Medulla oblongata (tissue), 1 donor: ENCODE measurements around the gene IQGAP1.

Experiments used
- DNase-seq: peaks from one replicate; pipeline ENCODE4 v3.0.0-alpha.2; 2015; ENCODE audit errors: extremely low spot score

Gene IQGAP1

GRCh38 chr15:90365414-90366055 lies 22.5 kb upstream of the IQGAP1 start:
- DNase-seq = no peak

GRCh38 chr15:90367576-90367975 lies 20.5 kb upstream of the IQGAP1 start:
- no peak for DNase-seq

- no peak for DNase-seq
These were observed 13.0 kb upstream of the IQGAP1 start for GRCh38 chr15:90375071-90375470.

DNA sequence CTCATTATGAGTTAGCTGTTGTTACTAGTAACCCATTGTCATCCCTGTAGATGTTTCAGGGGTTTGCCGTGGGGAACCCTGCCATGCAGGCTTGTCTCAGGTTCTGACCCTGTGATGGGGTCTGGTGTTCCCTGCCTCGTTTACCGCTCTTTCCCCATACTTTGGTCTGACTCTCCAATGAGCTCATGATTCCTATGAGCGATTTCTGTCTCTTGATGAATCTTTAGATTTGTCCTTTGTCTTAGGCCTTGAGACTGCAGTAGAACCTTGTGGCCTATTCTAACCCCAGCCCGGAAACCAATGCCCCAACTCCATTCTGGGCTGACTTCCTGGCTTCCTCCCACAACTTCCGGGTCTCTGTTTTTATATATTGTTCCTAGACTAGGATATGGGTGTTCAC lies 11.3 kb upstream of the IQGAP1 start:
- no peak for DNase-seq

GRCh38 chr15:90379263-90379662 lies 8.8 kb upstream of the IQGAP1 start:
- no peak for DNase-seq

DNA sequence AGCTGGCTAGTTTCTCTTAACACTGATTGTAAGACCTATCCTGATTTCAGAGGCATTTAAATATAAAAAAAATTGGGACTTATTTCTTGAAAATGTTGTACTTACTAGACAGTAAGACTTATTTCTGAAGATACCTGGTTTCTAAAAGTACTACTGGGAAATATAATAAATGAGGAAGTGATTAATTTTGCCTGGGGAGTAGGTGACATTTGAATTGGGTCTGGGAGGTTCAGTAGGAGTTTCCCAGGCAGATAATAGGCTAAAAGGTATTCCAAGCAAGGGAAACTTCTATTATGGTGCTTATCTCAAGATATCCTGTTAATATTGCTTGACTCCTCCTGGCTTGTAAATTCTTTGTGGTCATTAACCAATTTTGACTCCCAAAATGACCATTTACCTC lies 6.5 kb upstream of the IQGAP1 start:
- DNase-seq = no peak

GRCh38 chr15:90382320-90382719 lies 5.7 kb upstream of the IQGAP1 start:
- no peak for DNase-seq

GRCh38 chr15:90386221-90386620 lies 1.8 kb upstream of the IQGAP1 start:
- DNase-seq = no peak

DNA sequence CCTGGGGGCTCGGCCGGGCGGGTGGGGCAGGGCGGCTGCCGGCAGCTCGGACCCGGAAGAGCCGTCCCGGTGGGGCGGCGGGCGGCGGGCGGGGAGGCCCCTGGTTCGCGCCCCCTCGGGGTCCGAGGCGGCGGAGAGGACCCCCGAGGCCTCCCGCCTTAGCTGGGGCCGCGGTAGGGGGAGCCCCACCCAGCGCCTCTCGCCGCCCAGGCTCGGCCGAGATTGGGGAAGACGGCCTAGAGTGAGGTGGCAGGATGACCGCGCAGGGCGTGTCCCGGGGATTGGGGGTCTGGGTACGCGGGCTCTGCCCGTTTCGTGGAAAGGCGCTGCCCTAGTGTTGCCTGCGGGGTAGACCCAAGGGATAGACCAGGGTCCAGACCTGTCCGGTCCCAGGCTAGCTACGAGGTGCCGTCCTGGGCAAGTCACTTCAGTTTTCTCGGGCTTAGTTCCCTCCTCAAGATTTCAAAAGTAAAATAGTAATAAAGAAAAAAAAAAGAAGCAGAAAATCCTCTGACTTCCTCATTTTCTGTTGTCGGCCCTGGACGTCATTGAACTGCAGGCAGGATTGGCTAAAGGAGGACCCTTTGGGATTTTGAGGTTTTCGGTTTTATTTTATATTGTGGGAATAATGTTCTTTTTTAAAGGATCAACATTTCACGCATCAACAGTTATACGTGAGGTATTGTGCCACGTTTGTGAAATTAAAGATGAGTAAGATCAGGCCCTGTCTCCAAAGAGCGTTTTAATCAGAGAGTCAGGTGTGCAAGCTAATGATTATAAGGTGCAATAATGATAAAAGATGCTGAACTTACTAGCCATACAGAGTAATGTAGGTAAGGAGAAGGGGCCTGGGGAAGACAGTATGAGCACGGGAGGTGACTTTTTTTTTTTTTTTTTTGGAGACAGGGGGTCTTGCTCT lies 679 bp downstream of the IQGAP1 start:
- DNase-seq = no peak

- no peak for DNase-seq
These were observed 1.5 kb downstream of the IQGAP1 start for GRCh38 chr15:90389513-90389912.

DNA sequence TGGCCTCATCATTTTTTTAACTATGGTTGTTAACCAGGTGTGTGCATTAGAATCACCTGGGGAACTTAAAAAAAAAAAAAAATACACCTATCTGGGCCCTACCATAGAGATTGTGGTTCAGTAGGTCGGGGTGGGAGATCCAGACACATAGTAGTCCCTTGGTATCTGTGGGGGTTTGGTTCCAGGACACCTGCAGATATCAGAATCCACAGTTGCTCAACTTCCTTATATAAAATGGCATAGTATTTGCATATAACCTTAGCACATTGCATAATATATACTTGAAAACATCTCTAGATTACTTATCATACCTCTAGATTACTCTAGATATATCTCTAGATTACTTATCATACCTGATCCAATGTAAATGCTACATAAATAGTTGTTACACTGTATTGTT lies 5.0 kb downstream of the IQGAP1 start:
- no peak for DNase-seq

DNA sequence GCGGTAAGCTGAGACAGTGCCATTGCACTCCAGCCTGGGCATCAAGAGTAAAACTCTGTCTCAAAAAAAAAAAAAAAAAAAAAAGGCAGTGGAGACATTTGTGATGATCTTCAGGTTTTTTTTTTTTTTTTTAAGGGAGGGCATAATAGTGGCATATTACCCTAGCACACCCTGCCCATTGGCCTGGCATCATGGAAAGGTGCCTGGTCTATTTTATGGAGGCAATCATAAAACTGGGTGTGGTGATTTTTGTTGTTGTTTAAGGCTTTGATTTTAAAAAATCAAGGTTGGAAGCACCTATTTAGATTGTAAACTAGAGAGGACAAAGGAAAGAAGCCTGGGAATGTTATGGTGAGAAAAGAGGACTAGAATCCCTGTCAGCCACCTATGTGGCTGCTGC lies 6.0 kb downstream of the IQGAP1 start:
- no peak for DNase-seq

- DNase-seq = no peak
These were observed 6.9 kb downstream of the IQGAP1 start for GRCh38 chr15:90394748-90395442.

GRCh38 chr15:90396321-90396720 lies 8.3 kb downstream of the IQGAP1 start:
- no peak for DNase-seq

- no peak for DNase-seq
These were observed 12.1 kb downstream of the IQGAP1 start for GRCh38 chr15:90400005-90400758.

DNA sequence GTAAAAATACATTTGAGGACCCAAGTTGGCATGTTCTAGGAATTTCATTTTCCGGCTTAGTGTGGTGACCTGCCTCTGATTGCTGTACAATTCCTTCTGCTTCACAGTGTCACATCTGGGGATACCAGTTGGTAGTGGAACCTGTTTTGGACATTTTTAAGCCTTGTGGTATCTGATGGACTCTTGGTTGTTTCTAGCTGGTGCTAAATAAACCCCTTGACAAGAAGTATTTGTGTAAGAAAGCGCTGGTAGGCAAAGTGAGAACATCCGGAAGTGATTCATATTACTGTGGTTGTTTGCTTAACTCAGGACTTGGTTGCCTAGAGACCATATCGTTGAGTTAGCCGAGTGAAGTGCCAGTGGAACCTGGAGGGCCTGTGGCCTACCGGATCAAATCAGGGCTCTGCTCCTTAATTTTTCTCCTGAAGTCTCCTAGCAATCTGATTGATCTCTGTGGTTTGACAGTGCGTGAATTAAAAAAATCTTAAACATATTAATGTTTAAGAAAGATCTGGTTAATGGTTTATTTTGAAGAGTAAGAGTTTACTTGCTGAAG lies 12.8 kb downstream of the IQGAP1 start:
- no peak for DNase-seq

DNA sequence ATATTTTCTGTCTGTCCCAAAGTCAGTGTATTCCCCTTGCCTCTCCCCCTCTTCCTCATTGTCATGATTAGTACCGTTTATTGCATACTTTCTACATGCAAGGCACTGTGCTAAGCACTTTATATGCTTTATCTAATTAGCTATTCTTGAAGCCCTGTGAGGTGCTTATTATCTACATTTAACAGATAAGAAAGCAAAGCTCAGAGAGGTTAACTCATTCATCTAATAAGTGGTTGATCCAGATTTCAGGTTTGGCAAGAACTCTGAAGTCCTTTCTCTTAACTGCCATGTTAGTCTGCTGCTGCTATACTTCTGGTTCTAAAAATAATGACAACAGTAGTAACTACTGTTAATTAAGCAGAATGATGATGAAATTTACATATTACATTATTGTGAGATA lies 13.5 kb downstream of the IQGAP1 start:
- no peak for DNase-seq

- no peak for DNase-seq
These were observed 14.2 kb downstream of the IQGAP1 start for GRCh38 chr15:90402223-90402622.

DNA sequence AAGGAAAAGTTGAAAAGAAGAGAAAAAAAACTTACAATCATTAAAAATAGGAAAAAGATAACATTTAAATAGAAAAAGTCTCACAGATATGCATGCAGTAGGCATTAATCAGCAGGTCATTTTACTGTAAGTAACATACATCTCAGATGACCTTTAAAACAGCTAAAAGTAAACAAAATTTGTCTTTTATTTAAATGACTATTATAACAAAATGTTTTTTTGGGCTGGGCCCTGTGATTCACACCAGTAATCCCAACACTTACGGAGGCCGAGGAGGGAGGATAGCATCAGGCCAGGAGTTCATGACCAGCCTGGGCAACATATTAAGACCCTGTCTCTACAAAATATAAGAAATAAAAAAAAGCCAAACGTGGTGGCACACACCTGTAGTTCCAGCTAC lies 14.7 kb downstream of the IQGAP1 start:
- DNase-seq = no peak

DNA sequence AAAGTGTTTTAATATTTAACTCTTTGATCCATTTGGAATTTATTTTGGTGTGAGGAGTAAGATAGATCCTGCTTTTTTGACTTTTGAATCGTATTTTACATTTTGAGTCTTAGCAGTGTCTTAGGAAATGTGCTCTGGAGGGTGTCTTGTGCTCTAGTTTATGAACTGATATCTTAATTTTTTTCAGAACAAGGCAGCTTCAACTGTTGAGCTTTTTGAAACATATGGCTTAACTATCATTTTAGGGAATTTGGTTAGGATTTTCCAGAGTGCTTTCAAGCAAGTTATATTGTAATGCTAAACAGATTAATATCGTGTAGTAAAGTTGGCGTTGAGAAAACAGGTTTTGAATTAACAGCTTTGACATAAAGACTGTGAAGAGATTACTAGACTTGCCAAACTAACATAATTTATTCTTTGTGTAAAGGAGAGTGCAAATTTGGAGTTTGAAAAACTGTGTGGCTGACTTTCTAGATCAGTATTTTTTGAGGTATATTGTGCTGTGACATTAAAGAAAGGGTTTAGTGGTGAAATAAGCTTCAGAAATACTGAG lies 17.1 kb downstream of the IQGAP1 start:
- DNase-seq = no peak

GRCh38 chr15:90407336-90407735 lies 19.3 kb downstream of the IQGAP1 start:
- DNase-seq = no peak
